IMR-90 (cell line): ENCODE results near the gene ZCCHC14. TPM values are rescaled to one million over a fixed set of nuclear protein-coding genes. Genes with fewer than 3 reads are reported as not detected.

Experiments used
- ATAC-seq: fragments of 200-7000 bp; cut with Tn5 transposase; 2 replicates; pipeline ENCODE4 v1.9.1; 2020; ENCODE audit warnings: low read depth, mild to moderate bottlenecking, moderate library complexity
- BruUV-seq: library from RNA; stranded (reverse); fragments of 400-500 nt; replicated peaks from 2 replicates; lab custom pipeline; 2021; lab: Mats Ljungman, UMichigan
- CTCF ChIA-PET: fragments of 300-600 bp; formaldehyde crosslinking; extraction: SDS; loops from one replicate; lab custom pipeline; 2021; ENCODE audit warnings: antibody characterized with exemption; lab: Yijun Ruan, JAX
- POLR2A ChIA-PET: fragments of 300-600 bp; sonication (Branson Sonifier 250); formaldehyde crosslinking; loops from one replicate; lab custom pipeline; 2022; ENCODE audit warnings: antibody characterized with exemption; ENCODE audit not compliant: unreplicated experiment; lab: Charles Lee
- DNase-seq: peaks from one replicate; pipeline ENCODE4 v3.0.0; 2013
- H2AFZ ChIP-seq: replicated peaks from 2 replicates; pipeline ENCODE3; 2013; ENCODE audit warnings: low read length, mild to moderate bottlenecking; ENCODE audit not compliant: poor library complexity
- H2AK5ac ChIP-seq: 2 replicates; pipeline ENCODE4 v1.6.1; 2013; ENCODE audit warnings: low read depth, low read length, inconsistent platforms
- H2AK9ac ChIP-seq: replicated peaks from 2 replicates; pipeline ENCODE3; 2013; ENCODE audit warnings: mild to moderate bottlenecking, low read depth, low read length, moderate library complexity; ENCODE audit not compliant: poor library complexity
- H2BK120ac ChIP-seq: 2 replicates; pipeline ENCODE4 v1.6.1; 2013; ENCODE audit warnings: low read depth, low read length, inconsistent platforms
- H2BK15ac ChIP-seq: 3 replicates; pipeline ENCODE4 v1.6.1; 2013; ENCODE audit warnings: low read depth, low read length, inconsistent platforms
- H2BK20ac ChIP-seq: 2 replicates; pipeline ENCODE4 v1.6.1; 2013; ENCODE audit warnings: low read depth, mild to moderate bottlenecking, inconsistent platforms, low read length, moderate library complexity
- H2BK5ac ChIP-seq: 2 replicates; pipeline ENCODE4 v1.6.1; 2013; ENCODE audit warnings: mild to moderate bottlenecking, low read depth, low read length, inconsistent platforms; ENCODE audit not compliant: poor library complexity, severe bottlenecking
- H3K14ac ChIP-seq: replicated peaks from 2 replicates; pipeline ENCODE4 v1.6.1; 2013; ENCODE audit warnings: low read depth, low read length, inconsistent platforms
- H3K18ac ChIP-seq: 2 replicates; pipeline ENCODE4 v1.6.1; 2013; ENCODE audit warnings: low read depth, low read length, control low read depth
- H3K23ac ChIP-seq: 2 replicates; pipeline ENCODE4 v1.6.1; 2013; ENCODE audit warnings: low read depth, low read length, inconsistent platforms
- H3K27ac ChIP-seq: 2 replicates; pipeline ENCODE4 v1.5.1; 2013; ENCODE audit warnings: mild to moderate bottlenecking, control low read depth, low read length; ENCODE audit not compliant: insufficient read depth
- H3K27me3 ChIP-seq: 2 replicates; pipeline ENCODE4 v1.6.1; 2013; ENCODE audit warnings: low read length; ENCODE audit not compliant: control insufficient read depth, insufficient read depth
- H3K36me3 ChIP-seq: 2 replicates; pipeline ENCODE4 v1.6.1; 2013; ENCODE audit warnings: low read length, mixed read lengths; ENCODE audit not compliant: control insufficient read depth, insufficient read depth
- H3K4ac ChIP-seq: 2 replicates; pipeline ENCODE4 v1.6.1; 2013; ENCODE audit warnings: low read depth, low read length, inconsistent platforms
- H3K4me1 ChIP-seq: 2 replicates; pipeline ENCODE4 v1.6.1; 2013; ENCODE audit warnings: low read length, mixed read lengths; ENCODE audit not compliant: control insufficient read depth, insufficient read depth
- H3K4me2 ChIP-seq: 2 replicates; pipeline ENCODE4 v1.6.1; 2013; ENCODE audit warnings: low read depth, mild to moderate bottlenecking, control low read depth, low read length, moderate library complexity
- H3K4me3 ChIP-seq: 2 replicates; pipeline ENCODE4 v1.5.1; 2013; ENCODE audit warnings: low read depth, mild to moderate bottlenecking, control low read depth, low read length, moderate library complexity; ENCODE audit not compliant: insufficient read depth
- H3K56ac ChIP-seq: 2 replicates; pipeline ENCODE4 v1.6.1; 2013; ENCODE audit warnings: low read length, inconsistent platforms; ENCODE audit not compliant: insufficient read depth; ENCODE audit errors: extremely low read depth
- H3K79me1 ChIP-seq, 2 experiments: 2 replicates each; pipeline ENCODE4 v1.6.1; 2013; ENCODE audit warnings: low read length in 2 of 2, inconsistent platforms in 1 of 2, low read depth in 1 of 2
- H3K9ac ChIP-seq: 2 replicates; pipeline ENCODE4 v1.6.1; 2013; ENCODE audit warnings: low read depth, low read length, control low read depth
- H3K9me1 ChIP-seq: 2 replicates; pipeline ENCODE4 v1.6.1; 2013; ENCODE audit warnings: low read length, inconsistent platforms; ENCODE audit not compliant: insufficient read depth
- H3K9me3 ChIP-seq: 2 replicates; pipeline ENCODE4 v1.6.1; 2013; ENCODE audit warnings: low read length; ENCODE audit not compliant: control insufficient read depth, insufficient read depth
- H4K20me1 ChIP-seq: 2 replicates; pipeline ENCODE4 v1.6.1; 2013; ENCODE audit warnings: low read length, inconsistent platforms; ENCODE audit not compliant: insufficient read depth
- H4K5ac ChIP-seq: 2 replicates; pipeline ENCODE4 v1.6.1; 2013; ENCODE audit warnings: mild to moderate bottlenecking, low read depth, low read length, control low read depth
- H4K8ac ChIP-seq, 2 experiments: 2 replicates each; pipeline ENCODE4 v1.6.1; 2013; ENCODE audit warnings: low read depth in 2 of 2, low read length in 2 of 2, control low read depth in 1 of 2, inconsistent platforms in 1 of 2
- H4K91ac ChIP-seq: 2 replicates; pipeline ENCODE4 v1.6.1; 2013; ENCODE audit warnings: low read depth, low read length, inconsistent platforms; ENCODE audit not compliant: insufficient read depth
- BHLHE40 ChIP-seq: fragments of 150-350 bp; IDR thresholded peaks from 2 replicates; pipeline ENCODE4 v1.6.1; 2016; ENCODE audit warnings: mild to moderate bottlenecking, low read depth, low read length
- CEBPB ChIP-seq: IDR thresholded peaks from 2 replicates; pipeline ENCODE4 v1.6.1; 2012; ENCODE audit warnings: low read depth, low read length, improper control_type of control experiment
- CHD1 ChIP-seq: IDR thresholded peaks from 2 replicates; pipeline ENCODE4 v1.6.1; 2012; ENCODE audit warnings: low read depth, low read length, improper control_type of control experiment
- CTCF ChIP-seq: conservative IDR thresholded peaks from 2 replicates; pipeline ENCODE4 v1.5.1; 2012; ENCODE audit warnings: mild to moderate bottlenecking, low read depth, low read length, improper control_type of control experiment
- ELK1 ChIP-seq: fragments of 150-350 bp; IDR thresholded peaks from 2 replicates; pipeline ENCODE4 v1.6.1; 2016; ENCODE audit warnings: low read depth, mild to moderate bottlenecking, low read length, moderate library complexity, borderline replicate concordance
- FOS ChIP-seq: fragments of 150-350 bp; IDR thresholded peaks from 2 replicates; pipeline ENCODE4 v1.6.1; 2016; ENCODE audit warnings: low read depth, low read length
- MAFK ChIP-seq: IDR thresholded peaks from 2 replicates; pipeline ENCODE4 v1.6.1; 2012; ENCODE audit warnings: low read depth, low read length, improper control_type of control experiment
- MAZ ChIP-seq: IDR thresholded peaks from 2 replicates; pipeline ENCODE4 v1.6.1; 2012; ENCODE audit warnings: low read depth, mild to moderate bottlenecking, low read length, improper control_type of control experiment, moderate library complexity, borderline replicate concordance
- MXI1 ChIP-seq: IDR thresholded peaks from 2 replicates; pipeline ENCODE4 v1.6.1; 2012; ENCODE audit warnings: low read depth, mild to moderate bottlenecking, low read length, moderate library complexity, borderline replicate concordance
- POLR2A ChIP-seq: IDR thresholded peaks from 2 replicates; pipeline ENCODE4 v1.6.1; 2012; ENCODE audit warnings: mild to moderate bottlenecking, low read depth, low read length
- RCOR1 ChIP-seq: IDR thresholded peaks from 2 replicates; pipeline ENCODE4 v1.6.1; 2012; ENCODE audit warnings: mild to moderate bottlenecking, low read length, improper control_type of control experiment; ENCODE audit not compliant: insufficient replicate concordance
- RFX5 ChIP-seq: IDR thresholded peaks from 2 replicates; pipeline ENCODE4 v1.8.0; 2012; ENCODE audit warnings: low read depth, mild to moderate bottlenecking, low read length, moderate library complexity
- SMC3 ChIP-seq: fragments of 150-350 bp; IDR thresholded peaks from 2 replicates; pipeline ENCODE4 v1.6.1; 2016; ENCODE audit warnings: low read depth, mild to moderate bottlenecking, antibody characterized with exemption, low read length, moderate library complexity
- WGBS, 2 experiments: methylation state at CpG; one replicate each; pipeline versions ENCODE4 v1.1.5 to v1.1.7; 2013; ENCODE audit warnings: missing lambda C conversion rate in 2 of 2; ENCODE audit not compliant: insufficient read length in 1 of 2; ENCODE audit errors: extremely low coverage in 2 of 2; 5-methylcytosine and 5-hydroxymethylcytosine counted together
- dilution Hi-C: fragments of 300-500 bp; cut with HindIII; formaldehyde crosslinking; loops from one replicate; pipeline ENCODE4 v1.14.3; 2018; ENCODE audit warnings: low sequenced_read_pairs; ENCODE audit not compliant: unreplicated experiment
- in situ Hi-C: fragments of 300-500 bp; cut with MboI; formaldehyde crosslinking; loops from 3 replicates; pipeline ENCODE4 v1.14.3; 2019; ENCODE audit warnings: low sequenced_read_pairs, inconsistent platforms, mixed read lengths
- intact Hi-C: fragments of 100-400 bp; cut with micrococcal nuclease; formaldehyde crosslinking; loops from 2 replicates; pipeline ENCODE4 v1.10.0; 2022
- polyA plus RNA-seq, 3 experiments: library from polyadenylated mRNA; depleted of rRNA; stranded (reverse); fragments of >200 nt; gene quantifications; 2 replicates each; pipeline ENCODE4 v1.2.3, GENCODE V29; 2012; ENCODE audit warnings: low replicate concordance in 1 of 3
- total RNA-seq: library from RNA; depleted of rRNA; stranded (reverse); fragments of >200 nt; gene quantifications from 2 replicates; pipeline ENCODE4 v1.2.3, GENCODE V29; 2012
- TF ChIP-seq, protein P1 (sequence below): fragments of 150-350 bp; IDR thresholded peaks from 2 replicates; pipeline ENCODE4 v1.6.1; 2017; ENCODE audit warnings: mild to moderate bottlenecking, antibody characterized with exemption, low read length, low read depth

The ZCCHC14 gene
- total and polyA plus RNA-seq, 2 of the 4 experiments (the other 2 are of a cell fraction), result 2.5 to 5.3 TPM

GRCh38 chr16:87356491-87356853 lies 136.4 kb downstream of the ZCCHC14 start:
- Histone ChIP-seq H3K79me1 (peaks cover under 1 to 38% of the 10 kb centered on the region in 2 experiments; a peak in 3 of 4 replicates), H3K9ac (no peak overlapping the region), H3K9me3 (no peaks in the 10 kb centered on the region), H2BK5ac (no peak overlapping the region), H2BK15ac (no peak overlapping the region), H4K91ac (no peak overlapping the region), H2AK9ac (no peak overlapping the region), H3K4me3 (no peak overlapping the region), H2BK20ac (no peak overlapping the region), H3K9me1 (peaks cover 5% of the 10 kb centered on the region; the same call in 1 of the 2 replicates), H4K20me1 (peaks cover 19% of the 10 kb centered on the region; the same call in 1 of the 2 replicates), H2BK120ac (no peak overlapping the region), H3K18ac (no peak overlapping the region), H3K23ac (no peak overlapping the region), H2AK5ac (no peak overlapping the region), H2AFZ (no peak overlapping the region), H3K14ac (no peak overlapping the region), H3K56ac (no peak overlapping the region), H3K4ac (no peak overlapping the region), H4K8ac (no peak overlapping the region), H3K27ac (no peak overlapping the region), H4K5ac (no peak overlapping the region), H3K4me2 (no peak overlapping the region), H3K36me3 (peaks cover 26% of the 10 kb centered on the region), H3K4me1 (no peaks in the 10 kb centered on the region), H3K27me3 (no peaks in the 10 kb centered on the region)
- dilution Hi-C loops (no loop called here), in situ Hi-C loops (no loop called here), intact Hi-C loops (no loop called here)
- ATAC-seq, result no peak
- CTCF ChIA-PET, result no interaction called here
- BruUV-seq, result no TSS peak
- no peak for DNase-seq
- TF ChIP-seq, protein P1, sequence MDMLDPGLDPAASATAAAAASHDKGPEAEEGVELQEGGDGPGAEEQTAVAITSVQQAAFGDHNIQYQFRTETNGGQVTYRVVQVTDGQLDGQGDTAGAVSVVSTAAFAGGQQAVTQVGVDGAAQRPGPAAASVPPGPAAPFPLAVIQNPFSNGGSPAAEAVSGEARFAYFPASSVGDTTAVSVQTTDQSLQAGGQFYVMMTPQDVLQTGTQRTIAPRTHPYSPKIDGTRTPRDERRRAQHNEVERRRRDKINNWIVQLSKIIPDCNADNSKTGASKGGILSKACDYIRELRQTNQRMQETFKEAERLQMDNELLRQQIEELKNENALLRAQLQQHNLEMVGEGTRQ, result no peak
- TF ChIP-seq ELK1 (no peak), BHLHE40 (no peak), MXI1 (no peak), RFX5 (no peak), CHD1 (no peak), MAZ (no peak), RCOR1 (no peak), FOS (no peak), CTCF (no peak), MAFK (no peak), SMC3 (no peak), CEBPB (no peak), POLR2A (no peak)
- POLR2A ChIA-PET, result interaction anchor here (0.7 kb wide), 1 partner anchor 30 kb away, joined by 8 read pairs; no protein-coding TSS in a partner anchor
- 89% methylated on average over 1 of the region's 8 CpGs; no CpG with 5 or more reads in 1 of the 2 experiments for WGBS, 2 experiments
